Activated CD8-positive, alpha-beta memory T cell treated with anti-CD3 and anti-CD28 coated beads, Interleukin-2, amount 10 ng/mL, durations not matched to agents 7 days and 5 days (primary cell): ENCODE results near the gene SARM1. TPM values are rescaled to one million over a fixed set of nuclear protein-coding genes. Genes with fewer than 3 reads are reported as not detected.
"Not testable (repeated sequence)": the region's sequence is repeated elsewhere in the genome, so short reads cannot be mapped to it uniquely, and the experiment has no call there.

ENCODE experiments used
- ATAC-seq: fragments of 150-1000 bp; cut with Tn5 transposase; one replicate; pipeline ENCODE4 v1.10.0; 2021; ENCODE audit warnings: moderate library complexity
- CTCF ChIA-PET: fragments of 350-600 bp; sonication (Branson Sonifier 250); formaldehyde crosslinking; loops from one replicate; lab custom pipeline; 2021; ENCODE audit warnings: antibody characterized with exemption; lab: Charles Lee
- DNase-seq: peaks from one replicate; pipeline ENCODE4 v3.0.0-alpha.2; 2020
- H3K27ac Mint-ChIP-seq: one replicate; pipeline ENCODE4 v1.8.0; 2021; ENCODE audit warnings: mild to moderate bottlenecking, mixed read lengths
- H3K27me3 Mint-ChIP-seq: one replicate; pipeline ENCODE4 v1.8.0; 2021; ENCODE audit warnings: mixed read lengths
- H3K36me3 Mint-ChIP-seq: one replicate; pipeline ENCODE4 v1.8.0; 2021; ENCODE audit warnings: mild to moderate bottlenecking, mixed read lengths
- H3K4me1 Mint-ChIP-seq: one replicate; pipeline ENCODE4 v1.8.0; 2021; ENCODE audit warnings: mixed read lengths
- H3K4me3 Mint-ChIP-seq: one replicate; pipeline ENCODE4 v1.8.0; 2021; ENCODE audit warnings: mild to moderate bottlenecking, moderate library complexity, mixed read lengths
- H3K9me3 Mint-ChIP-seq: one replicate; pipeline ENCODE4 v1.8.0; 2022; ENCODE audit warnings: low read depth, mixed read lengths
- microRNA-seq: library from miRNA; unstranded; fragments of <30 nt; microRNA quantifications from one replicate; pipeline ENCODE4 v1.2.0, GENCODE V29; 2022
- total RNA-seq, 2 experiments: library from RNA; stranded (reverse); gene quantifications; one replicate each; pipeline ENCODE4 v1.2.3, GENCODE V29; 2021

Gene SARM1
- total RNA-seq, 2 experiments from 2014 or later, result 20.2 to 24.8 TPM

DNA sequence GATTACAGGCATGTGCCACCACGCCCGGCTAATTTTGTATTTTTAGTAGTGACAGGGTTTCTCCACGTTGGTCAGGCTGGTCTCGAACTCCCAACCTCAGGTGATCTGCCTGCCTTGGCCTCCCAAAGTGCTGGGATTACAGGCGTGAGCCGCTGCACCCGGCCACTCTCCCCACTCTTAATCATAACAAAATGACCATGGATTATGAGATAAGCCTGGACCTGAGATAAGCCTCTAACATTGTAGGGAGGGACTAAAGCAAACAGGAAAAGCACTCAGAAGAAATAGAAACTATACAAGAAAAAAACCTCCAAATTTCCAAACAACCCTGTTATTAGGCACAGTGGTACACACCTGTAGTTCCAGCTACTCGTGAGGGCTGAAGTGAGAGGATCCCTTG is 62.8 kb downstream of the SARM1 start:
- H3K36me3 Mint-ChIP-seq, ATAC-seq, H3K4me1 Mint-ChIP-seq, DNase-seq, H3K4me3 Mint-ChIP-seq, H3K9me3 Mint-ChIP-seq, H3K27ac Mint-ChIP-seq, CTCF ChIA-PET: not testable (repeated sequence)
- H3K27me3 Mint-ChIP-seq, result peaks cover 38% of the 10 kb centered on the region

DNA sequence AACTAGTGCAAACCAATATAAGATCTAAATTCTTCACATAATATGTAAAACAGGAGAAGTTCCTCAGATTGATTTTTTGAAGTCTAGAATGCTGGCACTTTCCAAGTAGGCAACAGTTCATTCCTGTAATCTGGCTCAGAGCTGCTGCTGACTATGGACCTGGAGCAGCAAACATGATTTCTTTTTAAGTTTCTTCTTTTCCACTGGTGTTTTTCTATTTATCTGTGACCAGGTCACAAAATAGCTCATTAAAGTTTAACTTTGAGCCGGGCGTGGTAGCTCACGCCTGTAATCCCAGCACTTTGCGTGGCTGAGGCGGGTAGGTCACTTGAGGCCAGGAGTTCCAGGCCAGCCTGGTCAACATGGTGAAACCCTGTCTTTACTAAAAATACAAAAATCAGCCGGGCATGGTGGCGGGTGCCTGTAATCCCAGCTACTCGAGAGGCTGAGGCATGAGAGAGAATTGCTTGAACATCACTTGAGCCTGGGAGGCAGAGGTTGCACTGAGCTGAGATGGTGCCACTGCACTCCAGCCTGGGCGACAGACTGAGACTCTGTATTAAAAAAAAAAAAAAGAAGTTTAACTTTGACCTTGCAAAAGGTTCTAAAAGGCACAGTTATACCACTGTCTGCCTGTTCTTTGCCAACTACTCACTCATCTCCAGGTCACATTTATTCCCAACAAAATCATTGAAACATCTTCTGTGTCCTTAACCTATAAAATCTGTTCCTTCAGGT is 72.6 kb downstream of the SARM1 start:
- no peaks in the 10 kb centered on the region for H3K9me3 Mint-ChIP-seq
- H3K4me3 Mint-ChIP-seq, result no peak overlapping the region
- DNase-seq (no peak), ATAC-seq (no peak)
- peaks cover 31% of the 10 kb centered on the region for H3K27me3 Mint-ChIP-seq
- CTCF ChIA-PET, result no interaction called here
- no peaks in the 10 kb centered on the region for H3K36me3 Mint-ChIP-seq
- H3K27ac Mint-ChIP-seq, result no peak overlapping the region
- no peaks in the 10 kb centered on the region for H3K4me1 Mint-ChIP-seq

- CTCF ChIA-PET, result no interaction called here
- Mint-ChIP-seq H3K4me1 (no peaks in the 10 kb centered on the region), H3K36me3 (no peaks in the 10 kb centered on the region), H3K9me3 (no peaks in the 10 kb centered on the region), H3K4me3 (no peak overlapping the region), H3K27me3 (peaks cover 38% of the 10 kb centered on the region), H3K27ac (no peak overlapping the region)
- DNase-seq (no peak), ATAC-seq (no peak)
Measured at GRCh38 chr17:28446716-28447395, 75.4 kb downstream of the SARM1 start.

GRCh38 chr17:28447396-28447760 is 75.9 kb downstream of the SARM1 start:
- Mint-ChIP-seq H3K27ac (no peak overlapping the region), H3K4me1 (no peaks in the 10 kb centered on the region), H3K9me3 (no peaks in the 10 kb centered on the region), H3K36me3 (no peaks in the 10 kb centered on the region), H3K27me3 (peaks cover 37% of the 10 kb centered on the region), H3K4me3 (no peak overlapping the region)
- ATAC-seq (no peak), DNase-seq (no peak)
- CTCF ChIA-PET, result no interaction called here

GRCh38 chr17:28449859-28450258 is 78.4 kb downstream of the SARM1 start:
- Mint-ChIP-seq H3K36me3 (no peaks in the 10 kb centered on the region), H3K27me3 (peaks cover 34% of the 10 kb centered on the region), H3K4me1 (no peaks in the 10 kb centered on the region), H3K27ac (no peak overlapping the region), H3K4me3 (no peak overlapping the region), H3K9me3 (no peaks in the 10 kb centered on the region)
- ATAC-seq (no peak), DNase-seq (no peak)
- CTCF ChIA-PET, result interaction anchor here (1.6 kb wide), 1 partner anchor 19 kb away, joined by 3 read pairs; no protein-coding TSS in a partner anchor

Small RNA genes lying within 50 kb of the gene (microRNA-seq; reads per million reads assigned to microRNA genes)
- gene MIR4723, result 3.0 reads per million

Other genes starting within 250 kb of the SARM1 start
- gene TMEM97, start 52.5 kb upstream of the SARM1 start, total RNA-seq, result 10 to 100 TPM; 26.2 to 39.7 TPM
- 10 to 100 TPM; 20.2 to 22.8 TPM for gene IFT20, start 36.2 kb upstream of the SARM1 start, total RNA-seq
- gene TNFAIP1, start 35.9 kb upstream of the SARM1 start, total RNA-seq, result 10 to 100 TPM; 19.5 to 22.2 TPM
- gene POLDIP2, start 14.2 kb upstream of the SARM1 start, total RNA-seq, result 10 to 100 TPM; 68.6 to 83.5 TPM
- not detected for gene SEBOX, start 6.5 kb upstream of the SARM1 start, total RNA-seq
- gene VTN, start 1.4 kb upstream of the SARM1 start, total RNA-seq, result under 1 TPM; 0.18 to 0.26 TPM
- 1 to 10 TPM; 3.0 to 5.3 TPM for gene SLC46A1, start 34.5 kb downstream of the SARM1 start, total RNA-seq
- gene SLC13A2, start 102.0 kb downstream of the SARM1 start, total RNA-seq, result not detected
- gene FOXN1, start 134.7 kb downstream of the SARM1 start, total RNA-seq, result not detected
- 10 to 100 TPM; 41.2 to 59.0 TPM for gene UNC119, start 180.9 kb downstream of the SARM1 start, total RNA-seq
- gene PIGS, start 199.8 kb downstream of the SARM1 start, total RNA-seq, result 10 to 100 TPM; 61.0 to 66.2 TPM
- 10 to 100 TPM; 36.9 to 52.0 TPM for gene ALDOC, start 205.2 kb downstream of the SARM1 start, total RNA-seq
- gene SPAG5, start 227.3 kb downstream of the SARM1 start, total RNA-seq, result 100 to 1,000 TPM; 151 to 197 TPM
- 10 to 100 TPM; 25.4 to 28.2 TPM for gene RSKR, start 242.5 kb downstream of the SARM1 start, total RNA-seq